Cardiac muscle cell (in vitro differentiated cells and primary cell): ENCODE data around the gene SOX6. TPM values are rescaled to one million over a fixed set of nuclear protein-coding genes. Genes with fewer than 3 reads are reported as not detected.

Experiments
- DNase-seq, 2 donors: peaks; one replicate each; pipeline versions ENCODE4 v3.0.0 to v3.0.0-alpha.2; 2010 to 2017; ENCODE audit warnings: low read depth in 1 of 2, low spot score in 1 of 2
- H3K27ac ChIP-seq: fragments of 200-600 bp; sonication (generic); 2 replicates; pipeline ENCODE4 v1.5.1; 2016
- H3K27me3 ChIP-seq: fragments of 200-600 bp; sonication (generic); 2 replicates; pipeline ENCODE4 v1.6.0; 2016; ENCODE audit warnings: control low read depth
- H3K36me3 ChIP-seq: fragments of 200-600 bp; sonication (generic); 2 replicates; pipeline ENCODE4 v1.5.1; 2016; ENCODE audit warnings: control low read depth
- H3K4me1 ChIP-seq: fragments of 200-600 bp; sonication (generic); 2 replicates; pipeline ENCODE4 v1.8.1; 2017; ENCODE audit warnings: low read depth, mild to moderate bottlenecking, mixed run types
- H3K4me3 ChIP-seq: fragments of 200-600 bp; sonication (generic); 2 replicates; pipeline ENCODE4 v1.5.1; 2016; ENCODE audit warnings: mild to moderate bottlenecking
- H3K9me3 ChIP-seq: fragments of 200-600 bp; sonication (generic); 2 replicates; pipeline ENCODE4 v1.5.1; 2017; ENCODE audit warnings: low read depth, mild to moderate bottlenecking, control low read depth
- CTCF ChIP-seq: IDR thresholded peaks from 2 replicates; pipeline ENCODE4 v1.5.1; 2012; ENCODE audit warnings: low read depth, mild to moderate bottlenecking, low read length
- polyA plus RNA-seq: library from polyadenylated mRNA; unstranded; fragments of >200 nt; fragmentation: Nextera tagmentation; extraction: Ambion mirVana; gene quantifications from 2 replicates; pipeline ENCODE4 v1.2.1, GENCODE V29; 2016
- total RNA-seq: library from RNA; depleted of rRNA; stranded (reverse); fragments of >200 nt; gene quantifications from 2 replicates; pipeline ENCODE4 v1.2.3, GENCODE V29; 2016

Gene SOX6
- total and polyA plus RNA-seq, 2 experiments from 2014 or later, result 7.0 to 9.6 TPM

- H3K4me3 ChIP-seq, result no peak overlapping the region
- H3K4me1 ChIP-seq, result no peaks in the 10 kb centered on the region
- DNase-seq, result no peak
- H3K9me3 ChIP-seq, result no peaks in the 10 kb centered on the region
- no peaks in the 10 kb centered on the region for H3K27me3 ChIP-seq
- no peaks in the 10 kb centered on the region for H3K36me3 ChIP-seq
- H3K27ac ChIP-seq, result no peak overlapping the region
- TF ChIP-seq CTCF, result no peak
Observed at GRCh38 chr11:15932417-15932816, 423.9 kb downstream of the SOX6 start.

DNA sequence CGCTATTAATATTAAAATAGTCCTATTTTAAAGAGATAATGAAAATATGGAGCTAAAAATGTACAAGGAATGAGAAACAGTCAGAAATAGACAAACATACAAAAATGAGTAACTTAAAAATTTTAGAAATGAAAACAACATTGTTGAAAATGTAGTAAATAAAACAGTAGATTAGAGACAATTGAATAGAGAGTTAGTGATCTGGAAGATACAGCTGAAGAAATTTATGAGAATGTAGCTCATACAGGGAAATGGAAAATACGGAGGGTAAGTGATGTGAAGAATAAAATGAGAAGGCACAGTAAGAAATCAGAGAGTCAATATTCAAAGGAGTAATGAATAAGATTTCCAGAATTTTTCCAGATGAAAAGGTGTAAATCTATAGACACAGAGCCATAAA, 424.8 kb downstream of the SOX6 start:
- Histone ChIP-seq H3K9me3 (no peaks in the 10 kb centered on the region), H3K27ac (no peak overlapping the region), H3K36me3 (no peaks in the 10 kb centered on the region), H3K27me3 (no peaks in the 10 kb centered on the region), H3K4me1 (no peaks in the 10 kb centered on the region), H3K4me3 (no peak overlapping the region)
- DNase-seq, result no peak
- no peak for TF ChIP-seq CTCF

GRCh38 chr11:15930442-15931025, 425.8 kb downstream of the SOX6 start:
- no peak for DNase-seq
- no peak for TF ChIP-seq CTCF
- Histone ChIP-seq H3K27ac (no peak overlapping the region), H3K36me3 (no peaks in the 10 kb centered on the region), H3K9me3 (no peaks in the 10 kb centered on the region), H3K4me3 (no peak overlapping the region), H3K27me3 (no peaks in the 10 kb centered on the region), H3K4me1 (no peaks in the 10 kb centered on the region)

DNA sequence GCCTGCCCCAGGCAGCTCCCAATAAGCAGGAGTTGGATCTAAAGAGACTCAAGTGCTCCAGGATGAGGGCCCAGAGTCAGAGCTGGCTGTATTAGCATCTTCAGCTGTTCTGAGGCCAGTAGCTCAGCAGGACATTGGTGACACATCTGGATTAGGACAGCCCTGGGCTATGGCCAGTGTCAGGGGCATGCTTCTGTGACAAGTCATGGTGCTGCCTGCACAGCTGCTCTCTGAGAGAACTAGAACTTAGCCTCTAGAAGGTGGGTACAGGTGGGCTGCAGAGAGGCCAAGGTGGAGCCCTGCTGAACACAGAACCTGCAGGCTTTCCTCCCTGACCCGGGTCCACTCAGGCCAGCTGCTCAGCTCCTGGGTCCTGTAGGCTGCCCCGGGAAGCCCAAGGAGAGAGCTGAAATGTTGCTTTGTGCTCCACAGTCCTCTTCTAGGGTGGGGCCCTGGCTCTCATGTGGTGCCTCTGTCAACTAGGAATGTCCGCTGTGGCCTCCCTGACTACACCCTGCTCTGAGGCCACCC, 426.9 kb downstream of the SOX6 start:
- no peak for TF ChIP-seq CTCF
- H3K9me3 ChIP-seq, result no peaks in the 10 kb centered on the region
- no peak overlapping the region for H3K4me3 ChIP-seq
- no peaks in the 10 kb centered on the region for H3K4me1 ChIP-seq
- no peak for DNase-seq
- H3K36me3 ChIP-seq, result no peaks in the 10 kb centered on the region
- no peaks in the 10 kb centered on the region for H3K27me3 ChIP-seq
- no peak overlapping the region for H3K27ac ChIP-seq

- Histone ChIP-seq H3K27me3 (no peaks in the 10 kb centered on the region), H3K36me3 (no peaks in the 10 kb centered on the region), H3K4me1 (no peaks in the 10 kb centered on the region), H3K9me3 (no peaks in the 10 kb centered on the region), H3K27ac (no peak overlapping the region), H3K4me3 (no peak overlapping the region)
- DNase-seq, result no peak
- TF ChIP-seq CTCF, result no peak
Observed at GRCh38 chr11:15927864-15928217, 428.5 kb downstream of the SOX6 start.
